ENCODE results near the gene YIPF5. TPM values are rescaled to one million over a fixed set of nuclear protein-coding genes. Genes with fewer than 3 reads are reported as not detected.

YIPF5 gene
- 59.2 and 60.0 TPM in 2 replicates for total RNA-seq

GRCh38 chr5:144170276-144171024 is at the start of gene YIPF5, which contains the start of gene KCTD16:
Gene YIPF5, minus strand, starts transcription at chr5:144170659. Its CDS starts 704 bp downstream, at chr5:144169955.
Gene KCTD16, plus strand, starts transcription at chr5:144170873.

Other genes starting within 250 kb of the YIPF5 start
- gene KCTD16, start 214 bp upstream of the YIPF5 start, total RNA-seq: under 0.01 and 0.09 TPM in 2 replicates